Uterus (tissue), 2 donors: Measurements from ENCODE around the gene FASTKD3.

Source experiments
- POLR2A ChIP-seq, 2 donors: fragments of 450-650 bp; IDR thresholded peaks; one replicate each; pipeline ENCODE4 v1.6.1; 2016; ENCODE audit warnings: antibody characterized with exemption in 2 of 2, mild to moderate bottlenecking in 1 of 2, moderate library complexity in 1 of 2
- TF ChIP-seq, protein P1 (sequence below), 4 experiments: fragments of 200-600 bp in 2 of 4; fragments of 450-650 bp in 2 of 4; sonication (generic) in 2 of 4; IDR thresholded peaks; one replicate each; pipeline ENCODE4 v1.5.1; 2016 to 2019; ENCODE audit warnings: antibody characterized with exemption in 4 of 4, mild to moderate bottlenecking in 2 of 4, moderate library complexity in 1 of 4

DNA sequence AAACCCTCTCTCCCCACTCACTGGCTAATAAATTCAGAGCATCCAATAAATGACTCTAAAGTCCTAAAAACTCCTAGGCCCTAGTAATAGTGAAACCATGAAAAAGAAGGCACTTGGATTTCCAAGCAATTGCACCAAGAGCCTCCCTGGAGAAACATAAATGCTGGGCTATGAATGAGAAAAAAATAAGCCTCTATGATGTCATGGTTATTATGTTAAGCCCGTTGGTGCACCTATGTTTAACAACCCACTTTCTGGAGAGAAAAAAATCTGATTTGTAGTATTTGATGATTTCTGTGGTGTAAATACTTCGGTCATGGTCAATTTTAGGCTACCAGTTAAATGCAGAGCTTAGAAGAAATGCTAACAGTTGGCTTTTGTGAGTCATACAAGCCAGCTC lies 26.3 kb downstream of the FASTKD3 start:
- TF ChIP-seq, protein P1, sequence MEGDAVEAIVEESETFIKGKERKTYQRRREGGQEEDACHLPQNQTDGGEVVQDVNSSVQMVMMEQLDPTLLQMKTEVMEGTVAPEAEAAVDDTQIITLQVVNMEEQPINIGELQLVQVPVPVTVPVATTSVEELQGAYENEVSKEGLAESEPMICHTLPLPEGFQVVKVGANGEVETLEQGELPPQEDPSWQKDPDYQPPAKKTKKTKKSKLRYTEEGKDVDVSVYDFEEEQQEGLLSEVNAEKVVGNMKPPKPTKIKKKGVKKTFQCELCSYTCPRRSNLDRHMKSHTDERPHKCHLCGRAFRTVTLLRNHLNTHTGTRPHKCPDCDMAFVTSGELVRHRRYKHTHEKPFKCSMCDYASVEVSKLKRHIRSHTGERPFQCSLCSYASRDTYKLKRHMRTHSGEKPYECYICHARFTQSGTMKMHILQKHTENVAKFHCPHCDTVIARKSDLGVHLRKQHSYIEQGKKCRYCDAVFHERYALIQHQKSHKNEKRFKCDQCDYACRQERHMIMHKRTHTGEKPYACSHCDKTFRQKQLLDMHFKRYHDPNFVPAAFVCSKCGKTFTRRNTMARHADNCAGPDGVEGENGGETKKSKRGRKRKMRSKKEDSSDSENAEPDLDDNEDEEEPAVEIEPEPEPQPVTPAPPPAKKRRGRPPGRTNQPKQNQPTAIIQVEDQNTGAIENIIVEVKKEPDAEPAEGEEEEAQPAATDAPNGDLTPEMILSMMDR (IDR thresholded peaks at IDR 0.05): no peak
- no peak for TF ChIP-seq POLR2A (IDR thresholded peaks at IDR 0.05)
